Measurements from ENCODE around the gene C1GALT1. TPM values are rescaled to one million over a fixed set of nuclear protein-coding genes. Genes with fewer than 3 reads are reported as not detected.

C1GALT1 gene
- total RNA-seq, 1 experiment from 2014 or later, result 81.5 TPM

DNA sequence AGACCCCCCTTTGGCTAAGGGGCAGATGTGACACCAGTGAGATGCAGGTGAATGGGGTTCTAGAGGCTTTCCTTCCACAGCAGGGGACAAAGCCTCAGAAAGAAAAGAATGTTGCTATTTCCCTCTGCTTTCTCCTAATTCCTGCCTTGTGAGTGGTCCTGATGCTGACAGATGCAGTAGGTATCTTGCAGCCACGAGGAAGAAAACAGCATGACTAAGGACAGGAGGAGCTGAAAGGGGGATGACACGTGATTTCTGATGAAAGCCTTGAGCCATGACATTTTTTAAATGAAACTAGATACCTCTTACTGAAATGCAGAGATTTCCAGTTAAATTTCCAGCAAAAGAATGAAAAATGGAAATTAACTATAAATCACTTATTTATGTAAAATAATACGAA is 92.4 kb downstream of the C1GALT1 start:
- Mint-ChIP-seq H3K9me3 (0 out of 5 replicates have a peak, but pooled peaks cover 0 to 5% of the 10 kb centered on the region in 2 experiments), H3K4me1 (peaks cover 4 to 11% of the 10 kb centered on the region in 2 experiments; a peak in 3 of 4 replicates), H3K36me3 (ENCODE audit: insufficient read depth in 1 of 3, low read depth in 3 of 3) (no peaks in the 10 kb centered on the region; a peak in 1 of 7 replicates), H3K27me3 (ENCODE audit: low read depth) (no peaks in the 10 kb centered on the region), H3K4me3 (no peak overlapping the region), H3K27ac (no peak overlapping the region)
- H3K18ac ChIP-seq (ENCODE audit: insufficient read length, low read depth, low read length), result no peak overlapping the region
- H4K20me1 ChIP-seq (ENCODE audit: control insufficient read depth, insufficient read depth, insufficient read length), result no peaks in the 10 kb centered on the region
- no peak overlapping the region for H3K9ac ChIP-seq (ENCODE audit: extremely low read depth, insufficient read length, low read length)
- H2AFZ ChIP-seq (ENCODE audit: low read length), result no peak overlapping the region
- H2BK5ac ChIP-seq (ENCODE audit: insufficient read length, low read length), result no peak overlapping the region
- H3K23ac ChIP-seq (ENCODE audit: insufficient read length, low read depth, low read length), result no peak overlapping the region
- no peak overlapping the region for H4K5ac ChIP-seq (ENCODE audit: insufficient read length, low read depth, low read length)
- no peak overlapping the region for H2BK20ac ChIP-seq (ENCODE audit: low read depth, low read length, poor library complexity, severe bottlenecking)
- no peak overlapping the region for H2BK120ac ChIP-seq (ENCODE audit: low read depth, low read length, poor library complexity, severe bottlenecking)
- DNase-seq, result no peak
- H2BK15ac ChIP-seq (ENCODE audit: low read depth, low read length), result peak overlapping the region; percentile 24; the same call in 1 of the 2 replicates
- no peaks in the 10 kb centered on the region for H3K79me2 ChIP-seq (ENCODE audit: insufficient read depth, low read length)
- no peak for TF ChIP-seq CTCF (conservative IDR thresholded peaks at IDR 0.05)
- H2BK12ac ChIP-seq (ENCODE audit: insufficient read length, low read depth, low read length), result no peak overlapping the region
- H3K9me3 ChIP-seq (ENCODE audit: control insufficient read depth, low read depth, low read length), result no peaks in the 10 kb centered on the region
- H3K79me1 ChIP-seq (ENCODE audit: insufficient read depth, low read depth, low read length, poor library complexity, severe bottlenecking), result no peaks in the 10 kb centered on the region
- H3K23me2 ChIP-seq (ENCODE audit: insufficient read length, low read depth, low read length, poor library complexity, severe bottlenecking), result no peaks in the 10 kb centered on the region
- H3K4me2 ChIP-seq (ENCODE audit: insufficient read depth, insufficient read length, low read length), result no peak overlapping the region
- no peak overlapping the region for H4K91ac ChIP-seq (ENCODE audit: insufficient read length, low read depth, low read length)
- no peaks in the 10 kb centered on the region; the same call in 1 of the 2 replicates for H3K4me1 ChIP-seq (ENCODE audit: insufficient read depth, low read length)
- no peak overlapping the region for H3T11ph ChIP-seq (ENCODE audit: low read length)
- no peaks in the 10 kb centered on the region for H3K27me3 ChIP-seq (ENCODE audit: insufficient read depth, low read length)
- no CpG with 5 or more reads among the region's 3 CpGs for WGBS (ENCODE audit: extremely low coverage, insufficient read length, low lambda C conversion rate)
- no peak overlapping the region for H3K4ac ChIP-seq (ENCODE audit: low read depth, low read length)
- H2AK5ac ChIP-seq (ENCODE audit: insufficient read length, low read length), result no peak overlapping the region
- no peak overlapping the region for H3K56ac ChIP-seq (ENCODE audit: insufficient read length, low read depth, low read length)
- H3K14ac ChIP-seq (ENCODE audit: insufficient read depth, low read length), result no peak overlapping the region
- H4K8ac ChIP-seq (replicated peaks; ENCODE audit: insufficient read length, low read depth, low read length), result no peak overlapping the region
- no peak overlapping the region for H3K27ac ChIP-seq (ENCODE audit: insufficient read length, low read depth, low read length)
